Fibroblast of mammary gland (primary cell): ENCODE results near the gene RARA.

Experiments used
- DNase-seq: peaks from one replicate; pipeline ENCODE4 v3.0.0-alpha.2; 2010; ENCODE audit warnings: low read depth
- H3K4me3 ChIP-seq: 2 replicates; pipeline ENCODE4 v1.5.1; 2011; ENCODE audit warnings: low read depth, mild to moderate bottlenecking, low read length, moderate library complexity; ENCODE audit not compliant: control insufficient read depth
- TF ChIP-seq, protein P1 (sequence below): conservative IDR thresholded peaks from 2 replicates; pipeline ENCODE4 v1.5.1; 2011; ENCODE audit warnings: low read depth, low read length, inconsistent platforms; ENCODE audit not compliant: control insufficient read depth, insufficient read depth

The RARA gene

DNA sequence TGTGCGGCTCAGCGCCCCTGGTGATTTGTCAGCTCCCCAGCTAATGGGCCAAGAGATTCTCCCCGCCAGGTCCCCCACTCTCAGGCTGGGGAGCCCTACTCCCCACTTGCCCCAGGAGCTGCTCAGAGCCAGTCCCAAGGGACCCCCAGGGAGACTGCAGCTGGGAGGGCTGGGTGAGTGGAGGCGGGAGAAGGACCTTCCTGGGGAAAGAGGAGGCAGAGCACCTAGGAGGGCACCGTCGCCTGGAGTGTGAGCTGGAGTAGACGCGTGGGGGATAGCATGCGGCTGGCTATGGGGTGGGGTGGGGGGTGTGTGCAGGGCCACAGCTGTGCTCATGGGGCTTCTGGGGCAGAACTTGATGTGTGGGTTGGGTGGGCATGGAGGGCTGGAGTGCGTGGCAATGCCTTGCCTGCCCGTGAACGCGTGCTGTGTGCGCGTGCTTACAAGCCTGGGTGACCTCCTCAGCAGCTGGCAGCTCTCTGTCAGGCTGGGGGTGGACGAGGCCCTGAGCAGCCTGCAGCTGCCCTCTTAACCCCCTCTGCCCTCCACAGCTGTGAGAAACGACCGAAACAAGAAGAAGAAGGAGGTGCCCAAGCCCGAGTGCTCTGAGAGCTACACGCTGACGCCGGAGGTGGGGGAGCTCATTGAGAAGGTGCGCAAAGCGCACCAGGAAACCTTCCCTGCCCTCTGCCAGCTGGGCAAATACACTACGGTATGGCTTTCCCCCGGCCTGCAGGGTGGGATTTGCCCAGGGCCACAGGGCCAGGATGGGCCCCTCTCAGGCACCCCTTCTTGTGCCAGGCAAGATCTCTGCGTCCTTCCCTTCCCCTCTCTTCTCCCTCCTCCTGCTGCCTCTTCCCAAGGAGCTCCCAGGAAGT lies 42.6 kb downstream of the RARA start:
- no peak overlapping the region for H3K4me3 ChIP-seq
- TF ChIP-seq, protein P1, sequence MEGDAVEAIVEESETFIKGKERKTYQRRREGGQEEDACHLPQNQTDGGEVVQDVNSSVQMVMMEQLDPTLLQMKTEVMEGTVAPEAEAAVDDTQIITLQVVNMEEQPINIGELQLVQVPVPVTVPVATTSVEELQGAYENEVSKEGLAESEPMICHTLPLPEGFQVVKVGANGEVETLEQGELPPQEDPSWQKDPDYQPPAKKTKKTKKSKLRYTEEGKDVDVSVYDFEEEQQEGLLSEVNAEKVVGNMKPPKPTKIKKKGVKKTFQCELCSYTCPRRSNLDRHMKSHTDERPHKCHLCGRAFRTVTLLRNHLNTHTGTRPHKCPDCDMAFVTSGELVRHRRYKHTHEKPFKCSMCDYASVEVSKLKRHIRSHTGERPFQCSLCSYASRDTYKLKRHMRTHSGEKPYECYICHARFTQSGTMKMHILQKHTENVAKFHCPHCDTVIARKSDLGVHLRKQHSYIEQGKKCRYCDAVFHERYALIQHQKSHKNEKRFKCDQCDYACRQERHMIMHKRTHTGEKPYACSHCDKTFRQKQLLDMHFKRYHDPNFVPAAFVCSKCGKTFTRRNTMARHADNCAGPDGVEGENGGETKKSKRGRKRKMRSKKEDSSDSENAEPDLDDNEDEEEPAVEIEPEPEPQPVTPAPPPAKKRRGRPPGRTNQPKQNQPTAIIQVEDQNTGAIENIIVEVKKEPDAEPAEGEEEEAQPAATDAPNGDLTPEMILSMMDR: no peak
- DNase-seq: no peak

DNA sequence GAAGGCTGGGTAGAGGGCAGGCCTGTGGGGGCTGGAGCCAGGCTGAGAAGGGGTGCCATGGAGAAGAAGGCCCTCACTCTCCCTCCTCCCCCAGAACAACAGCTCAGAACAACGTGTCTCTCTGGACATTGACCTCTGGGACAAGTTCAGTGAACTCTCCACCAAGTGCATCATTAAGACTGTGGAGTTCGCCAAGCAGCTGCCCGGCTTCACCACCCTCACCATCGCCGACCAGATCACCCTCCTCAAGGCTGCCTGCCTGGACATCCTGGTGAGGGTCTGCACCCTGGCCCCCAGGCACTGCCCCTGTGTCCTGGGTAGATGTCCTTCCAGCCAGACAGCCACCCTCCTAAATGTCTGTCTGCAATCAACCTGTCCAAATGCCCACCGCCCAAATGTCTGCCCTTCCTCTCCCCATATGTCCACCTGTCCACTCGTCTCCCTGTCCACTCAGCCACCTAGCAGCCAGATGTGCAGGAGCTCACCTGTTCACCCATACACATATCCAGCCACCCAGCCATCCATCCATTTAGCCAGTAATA lies 43.3 kb downstream of the RARA start:
- H3K4me3 ChIP-seq: no peak overlapping the region
- DNase-seq: no peak
- TF ChIP-seq, protein P1: no peak

DNA sequence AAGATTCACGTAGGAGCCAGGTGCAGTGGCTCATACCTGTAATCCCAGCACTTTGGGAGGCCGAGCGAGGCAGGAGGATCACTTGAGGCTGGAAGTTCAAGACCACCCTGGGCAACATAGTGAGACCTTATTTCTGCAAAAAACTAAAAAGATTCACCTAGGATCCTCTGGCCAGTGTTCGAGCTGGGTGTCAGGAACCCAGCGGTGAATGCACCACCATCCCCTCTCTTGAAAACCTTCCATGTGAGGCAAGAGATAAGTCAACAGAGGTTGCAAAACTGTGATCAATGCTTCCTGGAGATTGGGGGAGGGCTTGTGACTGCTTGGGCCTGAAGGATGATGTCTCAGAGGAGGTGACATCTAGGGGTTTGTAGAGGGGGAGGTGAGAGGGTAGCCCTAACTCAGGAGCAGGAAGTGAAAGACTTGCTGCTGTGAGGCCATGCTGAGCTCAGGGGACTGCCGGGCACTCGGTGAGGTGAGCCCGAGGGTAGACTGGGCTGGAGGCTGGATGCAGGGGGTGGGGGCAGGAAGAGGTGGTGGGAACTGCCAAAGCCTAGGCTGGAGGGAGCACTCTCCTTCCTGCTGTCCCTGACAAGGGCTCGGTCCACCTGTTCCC lies 43.9 kb downstream of the RARA start:
- DNase-seq: peak; percentile 33
- no peak overlapping the region for H3K4me3 ChIP-seq
- TF ChIP-seq, protein P1: no peak

DNA sequence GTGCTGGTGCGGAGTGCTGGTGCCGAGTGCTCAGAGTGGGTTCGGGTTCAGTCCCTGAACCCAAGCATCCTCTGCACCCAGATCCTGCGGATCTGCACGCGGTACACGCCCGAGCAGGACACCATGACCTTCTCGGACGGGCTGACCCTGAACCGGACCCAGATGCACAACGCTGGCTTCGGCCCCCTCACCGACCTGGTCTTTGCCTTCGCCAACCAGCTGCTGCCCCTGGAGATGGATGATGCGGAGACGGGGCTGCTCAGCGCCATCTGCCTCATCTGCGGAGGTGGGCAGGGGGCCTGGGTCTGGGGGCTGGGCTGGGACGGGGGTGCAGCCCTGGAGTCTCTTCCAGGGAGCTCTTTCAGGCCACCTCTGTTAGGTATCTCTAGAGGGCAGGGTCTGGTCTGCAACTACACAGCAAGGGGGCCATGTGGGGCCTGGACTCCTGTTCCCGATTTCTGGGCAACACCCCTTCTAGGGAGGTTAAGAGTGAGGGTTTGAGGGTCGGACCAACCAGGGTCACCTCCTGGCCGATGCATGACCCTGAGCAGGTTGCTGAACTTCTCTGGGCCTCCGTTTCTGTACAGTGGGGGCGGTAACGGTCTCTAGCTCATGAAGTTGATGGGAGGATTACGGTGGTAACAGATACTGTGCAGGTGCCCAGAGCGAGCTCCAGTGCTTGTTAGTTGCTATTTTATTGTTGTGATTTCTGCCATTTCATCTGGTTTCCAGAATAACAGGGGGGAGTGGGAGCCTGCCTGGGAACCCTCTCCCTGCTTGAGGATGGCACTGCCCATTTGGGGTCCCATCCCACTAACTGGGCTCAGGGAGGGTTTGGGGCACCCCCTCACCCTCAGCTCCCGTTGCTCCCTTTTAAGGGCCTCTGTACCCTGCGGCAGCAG lies 45.5 kb downstream of the RARA start:
- H3K4me3 ChIP-seq: no peak overlapping the region
- no peak for DNase-seq
- TF ChIP-seq, protein P1: no peak

DNA sequence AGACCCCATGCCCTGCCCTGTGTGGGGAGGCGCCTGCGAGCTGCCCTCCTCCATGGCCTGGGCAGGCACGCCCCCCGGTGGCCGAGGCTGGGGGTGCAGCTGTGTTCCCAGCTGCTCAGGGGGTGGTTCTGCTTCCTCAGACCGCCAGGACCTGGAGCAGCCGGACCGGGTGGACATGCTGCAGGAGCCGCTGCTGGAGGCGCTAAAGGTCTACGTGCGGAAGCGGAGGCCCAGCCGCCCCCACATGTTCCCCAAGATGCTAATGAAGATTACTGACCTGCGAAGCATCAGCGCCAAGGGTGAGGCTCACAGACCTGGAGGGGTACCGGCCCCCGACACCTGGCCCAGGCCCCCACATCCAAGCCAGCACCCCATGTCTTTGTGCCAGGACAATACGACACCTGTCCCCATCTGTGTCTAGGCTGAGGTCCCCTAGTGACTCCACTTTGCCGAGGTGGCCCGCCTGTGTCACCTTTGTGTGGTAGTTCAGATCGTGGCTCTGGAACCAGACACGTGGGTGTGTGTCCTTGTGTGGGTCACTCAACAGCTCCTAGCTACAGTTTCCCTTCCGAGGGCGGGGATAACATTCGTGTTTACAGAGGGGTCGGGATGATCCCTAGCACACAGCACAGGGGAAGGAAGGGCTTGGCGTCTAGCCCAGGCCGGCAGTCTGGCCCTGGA lies 46.3 kb downstream of the RARA start:
- peak; percentile 61 for DNase-seq
- no peak overlapping the region for H3K4me3 ChIP-seq
- TF ChIP-seq, protein P1: peak; percentile 75
